GM18867 (cell line): ENCODE data around the gene GRIN2A.
"Not testable (repeated sequence)": the region's sequence is repeated elsewhere in the genome, so short reads cannot be mapped to it uniquely, and the experiment has no call there.

Source experiments
- ATAC-seq: cut with Tn5 transposase; IDR thresholded peaks from one replicate; pipeline ENCODE4 v1.9.1; 2021; ENCODE audit warnings: mild to moderate bottlenecking, moderate library complexity; ENCODE audit not compliant: unreplicated experiment

The GRIN2A gene

GRCh38 chr16:9932000-9932399, 250.2 kb downstream of the GRIN2A start:
- no peak for ATAC-seq

GRCh38 chr16:9929836-9930235, 252.4 kb downstream of the GRIN2A start:
- ATAC-seq, result no peak

- peak; percentile 87 for ATAC-seq
These were observed 252.9 kb downstream of the GRIN2A start for GRCh38 chr16:9929313-9929712.

- no peak for ATAC-seq
These were observed 259.8 kb downstream of the GRIN2A start for GRCh38 chr16:9922441-9922840.

GRCh38 chr16:9921997-9922396, 260.2 kb downstream of the GRIN2A start:
- ATAC-seq, result no peak

- no peak for ATAC-seq
These were observed 262.8 kb downstream of the GRIN2A start for GRCh38 chr16:9919460-9919859.

GRCh38 chr16:9917691-9918090, 264.5 kb downstream of the GRIN2A start:
- no peak for ATAC-seq

GRCh38 chr16:9913604-9914326, 268.5 kb downstream of the GRIN2A start:
- ATAC-seq, result no peak

- no peak for ATAC-seq
These were observed 270.2 kb downstream of the GRIN2A start for GRCh38 chr16:9911989-9912388.

- no peak for ATAC-seq
These were observed 271.0 kb downstream of the GRIN2A start for GRCh38 chr16:9911231-9911630.

- ATAC-seq, result no peak
These were observed 273.0 kb downstream of the GRIN2A start for GRCh38 chr16:9909072-9909825.

GRCh38 chr16:9908613-9909012, 273.6 kb downstream of the GRIN2A start:
- ATAC-seq, result no peak

GRCh38 chr16:9907752-9908151, 274.5 kb downstream of the GRIN2A start:
- ATAC-seq, result no peak

- no peak for ATAC-seq
These were observed 276.0 kb downstream of the GRIN2A start for GRCh38 chr16:9906218-9906617.

GRCh38 chr16:9904526-9904925, 277.7 kb downstream of the GRIN2A start:
- no peak for ATAC-seq

- no peak for ATAC-seq
These were observed 281.7 kb downstream of the GRIN2A start for GRCh38 chr16:9900576-9900975.

- no peak for ATAC-seq
These were observed 283.7 kb downstream of the GRIN2A start for GRCh38 chr16:9898555-9898954.

- no peak for ATAC-seq
These were observed 284.1 kb downstream of the GRIN2A start for GRCh38 chr16:9898124-9898523.

- ATAC-seq, result no peak
These were observed 286.4 kb downstream of the GRIN2A start for GRCh38 chr16:9895817-9896216.

- ATAC-seq, result no peak
These were observed 296.4 kb downstream of the GRIN2A start for GRCh38 chr16:9885876-9886275.

GRCh38 chr16:9885467-9885866, 296.8 kb downstream of the GRIN2A start:
- ATAC-seq, result no peak

GRCh38 chr16:9875981-9876380, 306.2 kb downstream of the GRIN2A start:
- ATAC-seq, result not testable (repeated sequence)
